MM.1S (cell line): ENCODE results near the gene PNMT.

Experiments used
- DNase-seq: peaks from one replicate; pipeline ENCODE4 v3.0.0-alpha.2; 2015
- H2AFZ ChIP-seq: fragments of 300-600 bp; sonication (generic); 2 replicates; pipeline ENCODE4 v1.6.0; 2016; ENCODE audit warnings: antibody characterized with exemption, low read length
- H3F3A ChIP-seq: fragments of 300-600 bp; sonication (generic); 2 replicates; pipeline ENCODE4 v1.6.1; 2016; ENCODE audit warnings: mild to moderate bottlenecking, antibody characterized with exemption, low read length, moderate library complexity, mixed read lengths; ENCODE audit not compliant: insufficient read depth
- H3K27ac ChIP-seq: fragments of 300-600 bp; sonication (generic); 2 replicates; pipeline ENCODE4 v1.5.1; 2016; ENCODE audit warnings: mild to moderate bottlenecking, low read length
- H3K27me3 ChIP-seq: fragments of 300-600 bp; sonication (generic); replicated peaks from 2 replicates; pipeline ENCODE4 v1.6.0; 2016; ENCODE audit warnings: low read length; ENCODE audit not compliant: insufficient read depth
- H3K36me3 ChIP-seq: fragments of 300-600 bp; sonication (generic); replicated peaks from 2 replicates; pipeline ENCODE4 v1.6.1; 2016; ENCODE audit warnings: mild to moderate bottlenecking, low read length, mixed read lengths; ENCODE audit not compliant: insufficient read depth
- H3K4me1 ChIP-seq: fragments of 300-600 bp; sonication (generic); 2 replicates; pipeline ENCODE4 v1.6.1; 2016; ENCODE audit warnings: low read length, mixed read lengths
- H3K4me2 ChIP-seq: fragments of 300-600 bp; sonication (generic); 2 replicates; pipeline ENCODE4 v1.6.0; 2016; ENCODE audit warnings: low read depth, low read length
- H3K4me3 ChIP-seq: fragments of 300-600 bp; sonication (generic); 2 replicates; pipeline ENCODE4 v1.5.1; 2016; ENCODE audit warnings: low read length, mixed read lengths
- H3K79me2 ChIP-seq: fragments of 300-600 bp; sonication (generic); 2 replicates; pipeline ENCODE4 v1.6.1; 2016; ENCODE audit warnings: mixed run types, low read length, mixed read lengths
- H3K9ac ChIP-seq: fragments of 300-600 bp; sonication (generic); 2 replicates; pipeline ENCODE4 v1.6.1; 2016; ENCODE audit warnings: low read length, mixed read lengths
- H3K9me2 ChIP-seq: fragments of 300-600 bp; sonication (generic); replicated peaks from 2 replicates; pipeline ENCODE4 v1.6.1; 2016; ENCODE audit warnings: mild to moderate bottlenecking, low read length, mixed read lengths; ENCODE audit not compliant: insufficient read depth
- H3K9me3 ChIP-seq: fragments of 300-600 bp; sonication (generic); replicated peaks from 2 replicates; pipeline ENCODE4 v1.6.1; 2016; ENCODE audit warnings: mild to moderate bottlenecking, low read length, mixed read lengths; ENCODE audit not compliant: insufficient read depth
- H4K20me1 ChIP-seq: fragments of 300-600 bp; sonication (generic); 2 replicates; pipeline ENCODE4 v1.6.1; 2016; ENCODE audit warnings: mild to moderate bottlenecking, low read length, moderate library complexity, mixed read lengths; ENCODE audit not compliant: insufficient read depth
- CTCF ChIP-seq: fragments of 300-600 bp; sonication (generic); IDR thresholded peaks from 2 replicates; pipeline ENCODE4 v1.5.1; 2016; ENCODE audit warnings: antibody characterized with exemption, low read length, mixed read lengths
- EZH2 ChIP-seq: fragments of 300-600 bp; sonication (generic); optimal IDR thresholded peaks from 2 replicates; pipeline ENCODE3; 2017; ENCODE audit warnings: low read depth, mild to moderate bottlenecking, antibody characterized with exemption, low read length, mixed read lengths
- EZH2phosphoT487 ChIP-seq: fragments of 300-600 bp; sonication (generic); IDR thresholded peaks from 2 replicates; pipeline ENCODE4 v1.6.1; 2018; ENCODE audit warnings: antibody characterized with exemption, low read length

Gene PNMT

GRCh38 chr17:39669897-39670735 is 1.9 kb downstream of the PNMT start:
- Histone ChIP-seq H3K9me3 (no peaks in the 10 kb centered on the region), H3K4me1 (no peaks in the 10 kb centered on the region), H2AFZ (no peak overlapping the region), H3K36me3 (no peaks in the 10 kb centered on the region), H3K27ac (no peak overlapping the region), H3K4me2 (no peak overlapping the region), H3F3A (no peaks in the 10 kb centered on the region), H3K4me3 (no peak overlapping the region), H3K27me3 (peaks cover 27% of the 10 kb centered on the region), H3K9ac (no peak overlapping the region), H3K79me2 (no peaks in the 10 kb centered on the region), H4K20me1 (no peaks in the 10 kb centered on the region), H3K9me2 (no peaks in the 10 kb centered on the region)
- TF ChIP-seq CTCF (no peak), EZH2 (no peak), EZH2phosphoT487 (no peak)
- DNase-seq: no peak

GRCh38 chr17:39670746-39671145 is 2.5 kb downstream of the PNMT start:
- no peaks in the 10 kb centered on the region for H4K20me1 ChIP-seq
- peaks cover 27% of the 10 kb centered on the region for H3K27me3 ChIP-seq

GRCh38 chr17:39671651-39672521 is 3.6 kb downstream of the PNMT start:
- Histone ChIP-seq H3K4me2 (no peak overlapping the region), H3K9me2 (no peaks in the 10 kb centered on the region), H3K27me3 (peaks cover 22% of the 10 kb centered on the region), H4K20me1 (no peaks in the 10 kb centered on the region), H3K79me2 (no peaks in the 10 kb centered on the region), H3K9ac (no peak overlapping the region), H3K4me1 (no peaks in the 10 kb centered on the region), H2AFZ (no peak overlapping the region), H3K36me3 (no peaks in the 10 kb centered on the region), H3F3A (no peaks in the 10 kb centered on the region), H3K9me3 (no peaks in the 10 kb centered on the region), H3K4me3 (no peak overlapping the region), H3K27ac (no peak overlapping the region)
- TF ChIP-seq EZH2 (no peak), EZH2phosphoT487 (no peak), CTCF (peak; percentile 47)
- DNase-seq: no peak

More at GRCh38 chr17:39670746-39671145, 2.5 kb downstream of the PNMT start:
- Histone ChIP-seq H3F3A (no peaks in the 10 kb centered on the region), H3K4me3 (no peak overlapping the region), H3K4me1 (no peaks in the 10 kb centered on the region), H3K27ac (no peak overlapping the region), H2AFZ (no peak overlapping the region), H3K9ac (no peak overlapping the region), H3K79me2 (no peaks in the 10 kb centered on the region), H3K9me2 (no peaks in the 10 kb centered on the region), H3K36me3 (no peaks in the 10 kb centered on the region), H3K4me2 (no peak overlapping the region), H3K9me3 (no peaks in the 10 kb centered on the region)
- no peak for DNase-seq
- TF ChIP-seq EZH2 (no peak), CTCF (no peak), EZH2phosphoT487 (no peak)
